NOMO-1 treated with dmso at 0.1 percent for 144 hours (cell line): Measurements from ENCODE around the gene AATK.
"Not testable (repeated sequence)": the region's sequence is repeated elsewhere in the genome, so short reads cannot be mapped to it uniquely, and the experiment has no call there.

Experiments
- DNase-seq: peaks from one replicate; lab custom pipeline; 2025; ENCODE audit not compliant: unreplicated experiment; lab: John Stamatoyannopoulos, UW

The AATK gene

GRCh38 chr17:81162491-81162890 is 3.5 kb downstream of the AATK start:
- no peak for DNase-seq

GRCh38 chr17:81161972-81162371 is 4.0 kb downstream of the AATK start:
- DNase-seq = no peak

- no peak for DNase-seq
Measured at GRCh38 chr17:81161536-81161935, 4.5 kb downstream of the AATK start.

- no peak for DNase-seq
Measured at GRCh38 chr17:81160747-81161453, 5.1 kb downstream of the AATK start.

GRCh38 chr17:81160306-81160705 is 5.7 kb downstream of the AATK start:
- no peak for DNase-seq

GRCh38 chr17:81159611-81160265 is 6.3 kb downstream of the AATK start:
- no peak for DNase-seq

GRCh38 chr17:81158688-81159590 is 7.1 kb downstream of the AATK start:
- no peak for DNase-seq

GRCh38 chr17:81157848-81158687 is 8.0 kb downstream of the AATK start:
- no peak for DNase-seq

GRCh38 chr17:81156866-81157805 is 8.9 kb downstream of the AATK start:
- DNase-seq = no peak

GRCh38 chr17:81154961-81155360 is 11.1 kb downstream of the AATK start:
- no peak for DNase-seq

GRCh38 chr17:81154016-81154415 is 12.0 kb downstream of the AATK start:
- DNase-seq = not testable (repeated sequence)

- DNase-seq = no peak
Measured at GRCh38 chr17:81153340-81153803, 12.6 kb downstream of the AATK start.

GRCh38 chr17:81152288-81152828 is 13.7 kb downstream of the AATK start:
- no peak for DNase-seq

- DNase-seq = no peak
Measured at GRCh38 chr17:81151278-81151677, 14.7 kb downstream of the AATK start.

- DNase-seq = no peak
Measured at GRCh38 chr17:81150377-81151077, 15.5 kb downstream of the AATK start.

- DNase-seq = no peak
Measured at GRCh38 chr17:81148986-81149533, 17.0 kb downstream of the AATK start.

- no peak for DNase-seq
Measured at GRCh38 chr17:81148571-81148970, 17.4 kb downstream of the AATK start.

- no peak for DNase-seq
Measured at GRCh38 chr17:81147701-81148100, 18.3 kb downstream of the AATK start.
